Endothelial cell of umbilical vein (primary cell): ENCODE data around the gene CCND3. TPM values are rescaled to one million over a fixed set of nuclear protein-coding genes. Genes with fewer than 3 reads are reported as not detected.

Source experiments
- BruUV-seq: library from RNA; stranded (reverse); fragments of 400-500 nt; replicated peaks from 2 replicates; lab custom pipeline; 2021; lab: Mats Ljungman, UMichigan
- CTCF ChIA-PET: fragments of 300-600, 350-600 bp; sonication (Branson Sonifier 250); formaldehyde crosslinking; loops from one replicate; lab custom pipeline; 2021; ENCODE audit warnings: antibody characterized with exemption, inconsistent platforms; lab: Charles Lee
- POLR2A ChIA-PET: fragments of 300-600, 350-600 bp; sonication (Branson Sonifier 250); formaldehyde crosslinking; loops from one replicate; lab custom pipeline; 2021; ENCODE audit warnings: antibody characterized with exemption, inconsistent platforms; lab: Charles Lee
- DNase-seq: peaks from one replicate; pipeline ENCODE4 v3.0.0-alpha.2; 2011; ENCODE audit warnings: low read depth, low spot score
- FAIRE-seq: peaks from 2 replicates; lab custom pipeline; 2011; peaks lifted over from hg19 to GRCh38; lab: Jason Lieb, UNC
- H2AFZ ChIP-seq: 2 replicates; pipeline ENCODE4 v1.6.0; 2012; ENCODE audit warnings: low read depth, low read length, control low read depth, inconsistent platforms
- H3K27ac ChIP-seq: 2 replicates; pipeline ENCODE4 v1.5.1; 2011; ENCODE audit warnings: low read depth, mild to moderate bottlenecking, control low read depth, low read length, moderate library complexity; ENCODE audit not compliant: insufficient read depth
- H3K27me3 ChIP-seq, 2 experiments: 2 replicates each; pipeline versions ENCODE4 v1.6.0 to v1.6.1; 2011; ENCODE audit warnings: low read length in 2 of 2, mixed read lengths in 1 of 2; ENCODE audit not compliant: control insufficient read depth in 2 of 2, insufficient read depth in 2 of 2
- H3K36me3 ChIP-seq, 2 experiments: 2 replicates in 1 of 2; 3 replicates in 1 of 2; pipeline ENCODE4 v1.5.1; 2011; ENCODE audit warnings: low read length in 2 of 2, mild to moderate bottlenecking in 1 of 2, moderate library complexity in 1 of 2; ENCODE audit not compliant: control insufficient read depth in 2 of 2, insufficient read depth in 2 of 2; ENCODE audit errors: extremely low read depth in 1 of 2
- H3K4me1 ChIP-seq: 3 replicates; pipeline ENCODE4 v1.5.1; 2011; ENCODE audit warnings: mild to moderate bottlenecking, low read length; ENCODE audit not compliant: control insufficient read depth, insufficient read depth; ENCODE audit errors: extremely low read depth
- H3K4me2 ChIP-seq: 2 replicates; pipeline ENCODE4 v1.6.1; 2011; ENCODE audit warnings: low read length, control low read depth, mixed read lengths; ENCODE audit not compliant: insufficient read depth
- H3K4me3 ChIP-seq, 3 experiments: fragments of 200-600 bp in 1 of 3; sonication (generic), shearing (Covaris generic) in 1 of 3; replicated peaks in 1 of 3; 2 replicates each; pipeline ENCODE4 v1.5.1; 2011 to 2016; ENCODE audit warnings: control low read depth in 3 of 3, low read length in 3 of 3, mild to moderate bottlenecking in 2 of 3, inconsistent platforms in 1 of 3, low read depth in 1 of 3, moderate library complexity in 1 of 3; ENCODE audit not compliant: insufficient read depth in 1 of 3
- H3K79me2 ChIP-seq: 2 replicates; pipeline ENCODE4 v1.6.0; 2012; ENCODE audit warnings: low read length, inconsistent platforms; ENCODE audit not compliant: control insufficient read depth, insufficient read depth
- H3K9ac ChIP-seq: replicated peaks from 2 replicates; pipeline ENCODE3; 2011; ENCODE audit warnings: low read length, control low read depth; ENCODE audit not compliant: insufficient read depth; ENCODE audit errors: extremely low read depth
- H3K9me1 ChIP-seq: replicated peaks from 3 replicates; pipeline ENCODE4 v1.6.0; 2011; ENCODE audit warnings: mild to moderate bottlenecking, low read length; ENCODE audit not compliant: control insufficient read depth, insufficient read depth; ENCODE audit errors: extremely low read depth
- H3K9me3 ChIP-seq: replicated peaks from 2 replicates; pipeline ENCODE4 v1.5.1; 2012; ENCODE audit warnings: low read length, inconsistent platforms; ENCODE audit not compliant: control insufficient read depth, insufficient read depth
- H4K20me1 ChIP-seq: replicated peaks from 2 replicates; pipeline ENCODE3; 2011; ENCODE audit warnings: mild to moderate bottlenecking, low read length; ENCODE audit not compliant: control insufficient read depth, insufficient read depth; ENCODE audit errors: extremely low read depth
- CTCF ChIP-seq, 2 donors: IDR thresholded peaks; 1 replicate in 1 of 2; 2 replicates in 1 of 2; pipeline ENCODE4 v1.5.1; 2011; ENCODE audit warnings: low read length in 2 of 2, mild to moderate bottlenecking in 2 of 2, moderate library complexity in 2 of 2, control low read depth in 1 of 2, inconsistent platforms in 1 of 2, low read depth in 1 of 2; ENCODE audit not compliant: insufficient read depth in 1 of 2; ENCODE audit errors: extremely low read depth in 1 of 2
- POLR2A ChIP-seq: IDR thresholded peaks from 2 replicates; pipeline ENCODE4 v1.6.1; 2012; ENCODE audit warnings: low read depth, mild to moderate bottlenecking, control low read depth, low read length
- dilution Hi-C: fragments of 300-500 bp; cut with MboI; formaldehyde crosslinking; loops from one replicate; pipeline ENCODE4 v1.15.0; 2019; ENCODE audit warnings: low sequenced_read_pairs; ENCODE audit not compliant: extremely low pct_ligation_motif_present
- intact Hi-C: fragments of 100-400 bp; cut with micrococcal nuclease; formaldehyde crosslinking; loops from one replicate; pipeline ENCODE4 v1.10.0; 2022
- polyA plus RNA-seq, 4 experiments: library from polyadenylated mRNA; depleted of rRNA in 3 of 4; stranded (reverse) in 3 of 4; unstranded in 1 of 4; fragments of >200 nt; gene quantifications; 2 replicates each; pipeline versions ENCODE4 v1.2.1 to v1.2.3, GENCODE V29; 2011 to 2012; ENCODE audit warnings: missing spikeins in 1 of 4
- total RNA-seq: library from RNA; stranded (reverse); gene quantifications from 2 replicates; pipeline ENCODE4 v1.2.3, GENCODE V29; 2021

The CCND3 gene
- total and polyA plus RNA-seq, 2 donors (not counting 3 experiments of a cell fraction or from before 2014, with no cell fraction given) = 87.5 to 98.7 TPM

- Histone ChIP-seq H3K27me3 (no peaks in the 10 kb centered on the region), H3K4me1 (peaks cover 34% of the 10 kb centered on the region), H3K27ac (peak overlapping the region; percentile 57), H3K9ac (peak overlapping the region; percentile 76), H3K4me3 (peak overlapping the region; percentile 58 to 88 (median 76)), H3K9me1 (no peaks in the 10 kb centered on the region), H3K4me2 (peak overlapping the region; percentile 60), H3K79me2 (peaks cover 42% of the 10 kb centered on the region), H2AFZ (peak overlapping the region; percentile 65), H3K9me3 (no peaks in the 10 kb centered on the region), H4K20me1 (no peaks in the 10 kb centered on the region), H3K36me3 (peaks cover 5 to 12% of the 10 kb centered on the region in 2 experiments)
- DNase-seq (peak; percentile 30), FAIRE-seq (peak; percentile 68)
- CTCF ChIA-PET = interaction anchor here (1.0 to 8.5 kb wide), 7 partner anchors 19 to 154 kb away, joined by 4 to 149 read pairs (median 14); partner anchors contain the start of genes BYSL, MED20 and TOMM6
- POLR2A ChIA-PET = no interaction called here
- intact Hi-C loops = loop anchor here (1.0 to 5.0 kb wide), 3 partner anchors 26 to 103 kb away; no protein-coding TSS in a partner anchor
- dilution Hi-C loops = no loop called here
- no TSS peak for BruUV-seq
- TF ChIP-seq POLR2A = peak; percentile 8
- TF ChIP-seq CTCF (IDR thresholded peaks at IDR 0.05; ENCODE audit: extremely low read depth in 1 of 2, insufficient read depth in 1 of 2, low read depth in 1 of 2, low read length in 2 of 2) = no peak
Measured at GRCh38 chr6:41940759-41941279, 789 bp downstream of the CCND3 start.
